H1 (cell line): ENCODE measurements around the gene KLHL36. TPM values are rescaled to one million over a fixed set of nuclear protein-coding genes. Genes with fewer than 3 reads are reported as not detected.

Experiments used
- BRCA1 ChIP-seq: IDR thresholded peaks from 2 replicates; pipeline ENCODE4 v1.6.1; 2012; ENCODE audit warnings: low read depth, low read length, improper control_type of control experiment
- CHD7 ChIP-seq: fragments of 300-600 bp; sonication (generic); IDR thresholded peaks from 2 replicates; pipeline ENCODE4 v1.7.1; 2012; ENCODE audit warnings: low read length, moderate library complexity, mild to moderate bottlenecking, inconsistent platforms; ENCODE audit not compliant: insufficient replicate concordance
- EP300 ChIP-seq, 2 experiments: IDR thresholded peaks; 1 replicate in 1 of 2; 2 replicates in 1 of 2; pipeline ENCODE4 v1.6.1; 2011 to 2012; ENCODE audit warnings: low read depth in 2 of 2, low read length in 2 of 2, mild to moderate bottlenecking in 2 of 2, borderline replicate concordance in 1 of 2, inconsistent platforms in 1 of 2, moderate library complexity in 1 of 2
- KDM4A ChIP-seq: IDR thresholded peaks from one replicate; pipeline ENCODE4 v1.7.1; 2012; ENCODE audit warnings: low read depth, mild to moderate bottlenecking, moderate library complexity, low read length, inconsistent platforms; ENCODE audit not compliant: severe bottlenecking
- NRF1 ChIP-seq: IDR thresholded peaks from 2 replicates; pipeline ENCODE4 v1.6.1; 2011; ENCODE audit warnings: mild to moderate bottlenecking, low read depth, low read length, improper control_type of control experiment
- TBP ChIP-seq: IDR thresholded peaks from 2 replicates; pipeline ENCODE4 v1.6.1; 2011; ENCODE audit warnings: low read depth, low read length, improper control_type of control experiment
- YY1 ChIP-seq: IDR thresholded peaks from 2 replicates; pipeline ENCODE4 v1.6.1; 2011; ENCODE audit warnings: low read depth, mild to moderate bottlenecking, low read length
- ZNF274 ChIP-seq: IDR thresholded peaks from 2 replicates; pipeline ENCODE4 v1.7.0; 2012; ENCODE audit warnings: low read length, borderline replicate concordance; ENCODE audit errors: extremely low read depth
- polyA plus RNA-seq, 7 experiments: library from polyadenylated mRNA; depleted of rRNA in 3 of 7; stranded (reverse) in 5 of 7; unstranded in 2 of 7; fragments of >200 nt in 5 of 7; fragments of 200-250 nt in 2 of 7; gene quantifications; 1 replicate in 5 of 7; 2 replicates in 1 of 7; 4 replicates in 1 of 7; pipeline versions ENCODE4 v1.2.1 to v1.2.3, GENCODE V29; 2011 to 2013; ENCODE audit warnings: missing spikeins in 2 of 7, mixed read lengths in 2 of 7
- total RNA-seq: library from RNA; stranded (reverse); fragmentation: NEBNext Ultra II Directional; extraction: Animal tissue kit (Norgen Biotek cat#: 25700); gene quantifications from 2 replicates; pipeline ENCODE4 v1.2.1, GENCODE V29; 2021

Gene KLHL36
- total and polyA plus RNA-seq, 2 of the 8 experiments (the other 6 are each of a cell fraction or from before 2014, with no cell fraction given) = 22.9 to 33.6 TPM

GRCh38 chr16:84699712-84700445 is 51.6 kb downstream of the KLHL36 start, which contains the start of gene USP10 (continued):
- TF ChIP-seq CHD7 = no peak
- TF ChIP-seq NRF1 = peak; percentile 78
- peak; percentile 58 for TF ChIP-seq KDM4A
- TF ChIP-seq EP300 (IDR thresholded peaks at IDR 0.05; ENCODE audit: borderline replicate concordance in 1 of 2, low read depth in 2 of 2, low read length in 2 of 2) = 0 out of 3 replicates have a peak, but pooled peaks of 1 of the 2 experiments have one; percentile 34
- peak; percentile 92 for TF ChIP-seq YY1
- TF ChIP-seq TBP = 0 out of 2 replicates have a peak, but pooled peaks have one; percentile 21
- no peak for TF ChIP-seq ZNF274
- no peak for TF ChIP-seq BRCA1
- TF ChIP-seq, all 59 proteins: peak for 15
